ENCODE data around the gene SLC26A1. TPM values are rescaled to one million over a fixed set of nuclear protein-coding genes. Genes with fewer than 3 reads are reported as not detected.
A peak's percentile ranks its signal among the peaks of the same experiment; 100 is the strongest.

The SLC26A1 gene
- total and polyA plus RNA-seq, 12 donors: 0.06 to 0.66 (median 0.33) TPM; not detected in 8

- H3K9me3 ChIP-seq: no peaks in the 10 kb centered on the region
- H3K4me1 ChIP-seq: peaks cover 9 to 33% (median 24%) of the 10 kb centered on the region in 9 donors
- peak overlapping the region; percentile 61 to 91 (median 80) for H3K4me3 ChIP-seq
- H3K27me3 ChIP-seq: peaks cover 0 to 10% (median 0%) of the 10 kb centered on the region in 7 donors
- peak overlapping the region in 4 of 10 donors; percentile 35 to 53 (median 43) for H3K27ac ChIP-seq
- no peak for TF ChIP-seq CTCF (IDR thresholded peaks at IDR 0.05)
- ATAC-seq (peak in 5 of 8 donors; percentile 4 to 35 (median 6)), DNase-seq (peak in 1 of 2 donors; percentile 51)
- 1% methylated on average over 56 to 65 of the region's 65 CpGs for WGBS, 2 donors
- H3K36me3 ChIP-seq: no peaks in the 10 kb centered on the region
- intact Hi-C loops (cut with DNase I): loop anchor here in 1 of 10 donors (5.0 kb wide), 1 partner anchor 36 kb away; no protein-coding TSS in a partner anchor
Observed at GRCh38 chr4:972651-973424, 20.4 kb downstream of the SLC26A1 start.

- intact Hi-C loops (cut with DNase I): loop anchor here in 1 of 10 donors (5.0 kb wide), 1 partner anchor 35 kb away; no protein-coding TSS in a partner anchor
- TF ChIP-seq CTCF (IDR thresholded peaks at IDR 0.05): no peak
- H3K4me3 ChIP-seq: peak overlapping the region in 9 of 10 donors; percentile 70 to 91 (median 81)
- ATAC-seq (no peak), DNase-seq (no peak)
- 72 to 73% methylated on average over 24 of the region's 24 CpGs for WGBS, 2 donors
- H3K27me3 ChIP-seq: peaks cover 0 to 10% (median 0%) of the 10 kb centered on the region in 7 donors
- peaks cover 9 to 37% (median 24%) of the 10 kb centered on the region in 9 donors for H3K4me1 ChIP-seq
- peaks cover 0 to 2% (median 0%) of the 10 kb centered on the region in 9 donors for H3K36me3 ChIP-seq
- H3K27ac ChIP-seq: no peak overlapping the region
- no peaks in the 10 kb centered on the region for H3K9me3 ChIP-seq
Observed at GRCh38 chr4:971666-972500, 21.3 kb downstream of the SLC26A1 start.

- Histone ChIP-seq H3K9me3 (no peaks in the 10 kb centered on the region), H3K4me3 (no peak overlapping the region), H3K4me1 (peaks cover 9 to 37% (median 24%) of the 10 kb centered on the region in 9 donors), H3K27me3 (peaks cover 0 to 10% (median 0%) of the 10 kb centered on the region in 7 donors), H3K27ac (no peak overlapping the region), H3K36me3 (peaks cover 0 to 11% (median 1%) of the 10 kb centered on the region in 9 donors)
- ATAC-seq (no peak), DNase-seq (no peak)
- intact Hi-C loops (cut with DNase I): loop anchor here in 1 of 10 donors (5.0 kb wide), 1 partner anchor 34 kb away; no protein-coding TSS in a partner anchor
- TF ChIP-seq CTCF (IDR thresholded peaks at IDR 0.05): no peak
- WGBS, 2 donors: 85 to 87% methylated on average over 17 of the region's 17 CpGs
Observed at GRCh38 chr4:970854-971520, 22.2 kb downstream of the SLC26A1 start.
